IPS-18c (cell line): ENCODE data around the gene KAT14.
A peak's percentile ranks its signal among the peaks of the same experiment; 100 is the strongest.
"Not testable (repeated sequence)": the region's sequence is repeated elsewhere in the genome, so short reads cannot be mapped to it uniquely, and the experiment has no call there.

ENCODE experiments used
- H3K4me3 ChIP-seq: 2 replicates; pipeline ENCODE4 v1.7.0; 2013; ENCODE audit warnings: low read depth, mild to moderate bottlenecking, low read length, moderate library complexity; ENCODE audit not compliant: insufficient read depth
- H3K9me3 ChIP-seq: one replicate; pipeline ENCODE4 v1.6.1; 2013; ENCODE audit warnings: mild to moderate bottlenecking, low read length, moderate library complexity; ENCODE audit not compliant: control insufficient read depth, insufficient read depth

The KAT14 gene, protein sequence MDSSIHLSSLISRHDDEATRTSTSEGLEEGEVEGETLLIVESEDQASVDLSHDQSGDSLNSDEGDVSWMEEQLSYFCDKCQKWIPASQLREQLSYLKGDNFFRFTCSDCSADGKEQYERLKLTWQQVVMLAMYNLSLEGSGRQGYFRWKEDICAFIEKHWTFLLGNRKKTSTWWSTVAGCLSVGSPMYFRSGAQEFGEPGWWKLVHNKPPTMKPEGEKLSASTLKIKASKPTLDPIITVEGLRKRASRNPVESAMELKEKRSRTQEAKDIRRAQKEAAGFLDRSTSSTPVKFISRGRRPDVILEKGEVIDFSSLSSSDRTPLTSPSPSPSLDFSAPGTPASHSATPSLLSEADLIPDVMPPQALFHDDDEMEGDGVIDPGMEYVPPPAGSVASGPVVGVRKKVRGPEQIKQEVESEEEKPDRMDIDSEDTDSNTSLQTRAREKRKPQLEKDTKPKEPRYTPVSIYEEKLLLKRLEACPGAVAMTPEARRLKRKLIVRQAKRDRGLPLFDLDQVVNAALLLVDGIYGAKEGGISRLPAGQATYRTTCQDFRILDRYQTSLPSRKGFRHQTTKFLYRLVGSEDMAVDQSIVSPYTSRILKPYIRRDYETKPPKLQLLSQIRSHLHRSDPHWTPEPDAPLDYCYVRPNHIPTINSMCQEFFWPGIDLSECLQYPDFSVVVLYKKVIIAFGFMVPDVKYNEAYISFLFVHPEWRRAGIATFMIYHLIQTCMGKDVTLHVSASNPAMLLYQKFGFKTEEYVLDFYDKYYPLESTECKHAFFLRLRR

DNA sequence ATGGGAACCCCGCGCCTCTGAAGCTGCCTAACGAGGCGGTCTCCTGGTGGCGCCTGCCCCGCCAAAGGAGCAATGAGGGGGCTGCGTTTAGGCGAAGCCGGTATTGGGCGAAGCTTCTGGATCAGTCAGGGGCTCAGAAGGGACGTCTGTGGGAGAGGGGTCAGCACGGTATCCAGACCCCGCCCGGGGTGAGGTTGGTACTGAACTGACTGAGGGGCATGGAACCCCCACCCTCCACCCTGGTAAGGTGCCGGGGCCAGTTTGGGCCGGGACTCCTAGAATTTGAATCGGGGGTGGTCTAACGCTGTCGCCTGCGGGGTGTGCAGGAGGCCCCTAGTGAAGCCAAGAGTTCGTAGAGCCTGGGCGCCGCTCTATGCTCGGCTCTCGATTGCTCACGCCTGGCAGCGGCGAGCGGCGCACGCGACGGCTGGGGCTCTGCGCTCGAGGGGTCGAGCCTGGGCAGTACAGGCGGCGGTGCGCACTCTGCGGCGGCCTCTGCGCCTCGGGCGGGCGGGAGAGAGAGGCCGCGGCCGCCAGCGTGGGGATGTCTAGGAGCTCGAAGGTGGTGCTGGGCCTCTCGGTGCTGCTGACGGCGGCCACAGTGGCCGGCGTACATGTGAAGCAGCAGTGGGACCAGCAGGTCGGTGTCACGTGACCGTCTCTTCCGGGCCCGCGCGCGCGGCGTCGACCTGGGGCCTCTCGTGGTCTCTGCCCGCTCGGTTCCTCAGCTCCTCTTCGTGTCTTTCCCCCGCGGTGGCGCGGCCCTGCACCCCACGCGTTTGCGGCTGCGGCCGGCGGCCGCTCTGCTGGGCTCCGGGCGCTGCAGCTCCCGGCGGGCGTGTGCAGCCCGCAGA is at the start of gene KAT14, which contains the start of gene PET117:
Gene KAT14 (plus strand): TSS at position 452 of the 854 bp plus-strand sequence. CDS start 4,798 bp downstream, outside the sequence.
Gene PET117 (plus strand): TSS at position 452 of the 854 bp plus-strand sequence. CDS start 93 bp downstream, at position 545.
- H3K4me3 ChIP-seq, result peak within 1 kb of the TSS; percentile 97

DNA sequence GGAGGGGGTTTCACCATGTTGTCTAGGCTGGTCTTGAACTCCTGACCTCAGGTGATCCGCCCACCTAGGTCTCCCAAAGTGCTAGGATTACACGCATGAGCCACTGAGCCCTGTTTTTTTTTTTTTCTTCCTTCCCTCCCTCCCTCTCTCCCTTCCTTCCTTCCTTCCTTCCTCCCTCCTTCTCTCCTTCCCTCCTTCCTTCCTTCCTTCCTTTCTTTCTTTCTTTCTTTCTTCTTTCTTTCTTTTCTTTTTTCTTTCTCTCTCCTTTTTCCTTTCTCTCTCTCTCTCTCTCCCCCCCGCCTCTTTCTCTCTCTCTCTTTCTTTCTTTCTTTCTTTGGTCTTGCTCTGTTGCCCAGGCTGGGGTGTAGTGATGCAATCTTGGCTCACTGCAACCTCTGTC is 49.4 kb upstream of the KAT14 start:
- H3K4me3 ChIP-seq, H3K9me3 ChIP-seq: not testable (repeated sequence)

More for the DNA sequence above, at the start of gene KAT14, which contains the start of gene PET117:
- no peaks in the 10 kb centered on the region for H3K9me3 ChIP-seq

DNA sequence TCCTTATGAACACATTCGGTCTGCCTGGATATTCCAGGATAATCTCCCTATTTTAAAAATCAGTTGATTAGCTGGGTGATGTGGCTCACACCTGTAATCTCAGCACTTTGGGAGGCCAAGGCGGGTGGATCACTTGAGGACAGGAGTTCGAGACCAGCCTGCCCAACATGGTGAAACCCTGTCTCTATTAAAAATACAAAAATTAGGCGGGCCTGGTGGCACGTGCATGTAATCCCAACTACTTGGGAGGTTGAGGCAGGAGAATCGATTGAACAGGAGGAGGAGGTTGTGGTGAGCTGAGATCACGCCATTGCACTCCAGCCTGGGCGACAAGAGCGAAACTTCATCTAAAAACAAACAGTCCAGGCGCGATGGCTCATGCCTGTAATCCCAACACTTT is 48.8 kb upstream of the KAT14 start:
- H3K9me3 ChIP-seq, result not testable (repeated sequence)

DNA sequence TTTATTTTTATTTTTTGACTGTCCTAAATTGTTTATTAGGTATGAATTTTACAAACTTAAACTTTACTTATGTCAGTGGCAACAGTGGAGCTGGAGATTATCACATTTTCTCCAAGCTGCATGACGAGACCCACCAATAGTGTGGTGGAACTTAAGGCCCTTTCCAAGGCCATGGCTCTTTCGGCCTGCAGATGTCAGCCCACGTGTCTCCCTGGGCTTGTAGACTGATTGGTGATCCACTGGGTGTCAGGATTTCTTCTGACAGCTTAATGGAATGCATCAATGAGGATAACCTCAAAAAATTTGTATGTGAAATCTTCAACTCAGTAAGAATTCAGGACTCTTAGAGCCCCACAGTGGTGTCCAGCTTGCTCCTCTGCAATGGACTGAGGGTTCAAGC is 47.6 kb upstream of the KAT14 start:
- Histone ChIP-seq H3K9me3 (no peaks in the 10 kb centered on the region), H3K4me3 (no peak overlapping the region)

More for the DNA sequence above, 48.8 kb upstream of the KAT14 start:
- not testable (repeated sequence) for H3K4me3 ChIP-seq

DNA sequence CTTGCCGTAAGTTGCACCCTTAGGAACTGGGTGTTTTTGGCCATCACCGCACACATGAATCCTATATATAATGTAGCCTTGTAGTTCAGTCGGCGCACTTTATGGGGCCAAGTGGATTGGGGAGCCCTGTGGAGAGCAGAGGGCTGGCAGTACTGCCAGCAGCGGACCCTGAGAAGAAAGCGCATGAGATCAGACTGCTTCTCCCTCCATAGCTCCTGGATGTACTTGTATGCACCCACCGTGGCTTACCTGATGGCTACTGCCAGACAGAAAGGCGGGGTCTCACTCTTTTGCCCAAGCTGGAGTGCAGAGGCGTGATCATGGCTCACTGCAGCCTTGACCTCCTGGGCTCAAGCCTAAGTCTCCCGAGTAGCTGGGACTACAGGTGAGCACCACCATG is 47.2 kb upstream of the KAT14 start:
- Histone ChIP-seq H3K9me3 (no peaks in the 10 kb centered on the region), H3K4me3 (no peak overlapping the region)

DNA sequence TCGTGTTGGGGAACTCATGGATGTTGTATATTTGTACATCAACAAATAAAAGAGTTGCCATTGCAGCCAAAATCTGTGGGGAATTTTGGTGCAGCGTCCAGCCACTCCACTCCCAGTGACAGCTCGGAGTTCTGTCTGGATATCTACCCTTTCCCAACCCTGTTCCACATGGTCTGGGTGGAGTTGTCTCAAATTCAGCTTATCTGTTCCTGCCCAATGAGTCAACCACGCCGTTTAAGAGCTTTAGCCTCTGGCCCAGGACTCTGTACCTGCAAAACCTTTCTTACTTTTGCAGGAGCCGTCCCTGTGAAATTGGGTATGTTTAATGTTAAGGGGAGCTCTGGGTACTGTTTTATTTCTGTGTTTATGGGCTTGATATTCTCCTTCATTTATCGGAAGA is 46.0 kb upstream of the KAT14 start:
- Histone ChIP-seq H3K4me3 (no peak overlapping the region), H3K9me3 (no peaks in the 10 kb centered on the region)

DNA sequence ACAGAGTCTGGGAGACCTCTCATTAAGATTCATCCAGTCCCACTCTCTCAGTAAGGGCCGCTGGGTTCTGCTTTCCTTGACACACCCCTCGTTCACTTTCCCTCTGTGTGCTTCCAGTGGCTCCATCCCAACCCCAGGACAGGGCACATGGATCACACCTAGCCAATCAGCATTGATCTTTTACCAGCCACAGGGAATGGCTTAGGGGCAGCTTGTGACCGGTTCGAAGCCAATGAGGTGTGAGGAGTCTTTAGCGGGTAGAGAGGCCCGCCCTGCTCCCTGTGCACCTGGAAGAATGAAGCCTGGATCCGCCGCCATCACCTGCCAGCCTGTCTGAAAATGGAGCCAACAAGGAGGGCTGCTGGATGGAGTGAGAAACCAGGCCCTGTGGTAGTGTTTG is 44.8 kb upstream of the KAT14 start:
- no peaks in the 10 kb centered on the region for H3K9me3 ChIP-seq
- no peak overlapping the region for H3K4me3 ChIP-seq

DNA sequence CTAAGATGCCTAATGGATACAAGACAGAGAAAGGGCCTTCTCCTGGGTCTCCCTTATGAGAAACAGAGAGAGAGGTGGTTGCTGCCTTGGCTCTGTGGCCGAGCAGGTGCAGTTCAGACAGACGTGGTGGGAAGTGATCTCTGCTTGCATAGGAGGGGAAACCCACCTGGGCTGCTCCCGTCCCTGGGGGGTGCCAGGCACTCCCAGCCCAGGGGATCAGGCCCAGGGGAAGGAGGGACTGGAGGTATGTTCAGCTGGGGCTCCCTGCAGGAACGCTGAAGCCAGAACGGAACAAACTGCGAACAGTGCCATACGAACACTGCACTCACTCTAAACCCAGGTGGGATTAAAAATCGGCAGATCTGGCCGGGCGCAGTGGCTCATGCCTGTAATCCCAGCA is 44.3 kb upstream of the KAT14 start:
- no peaks in the 10 kb centered on the region for H3K9me3 ChIP-seq
- no peak overlapping the region for H3K4me3 ChIP-seq

DNA sequence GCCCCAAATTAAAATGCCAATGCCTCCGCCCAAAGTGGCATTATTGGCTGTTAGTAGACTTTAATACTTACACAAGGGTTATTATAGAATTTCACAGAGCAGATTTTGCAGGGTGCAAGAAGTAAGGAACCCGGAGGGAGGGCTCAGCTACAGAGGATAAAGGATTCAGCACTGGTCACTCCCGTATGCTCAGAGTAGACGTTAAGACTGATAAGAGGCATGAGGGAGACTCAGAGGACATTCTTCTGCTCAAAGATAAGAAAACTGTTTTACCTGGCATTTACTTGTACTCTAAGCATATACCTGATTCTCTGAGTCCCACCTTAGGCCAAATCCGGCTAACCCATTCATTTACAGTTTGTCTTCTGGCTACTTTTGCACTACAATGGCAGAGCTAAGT is 43.5 kb upstream of the KAT14 start:
- Histone ChIP-seq H3K4me3 (no peak overlapping the region), H3K9me3 (no peaks in the 10 kb centered on the region)

DNA sequence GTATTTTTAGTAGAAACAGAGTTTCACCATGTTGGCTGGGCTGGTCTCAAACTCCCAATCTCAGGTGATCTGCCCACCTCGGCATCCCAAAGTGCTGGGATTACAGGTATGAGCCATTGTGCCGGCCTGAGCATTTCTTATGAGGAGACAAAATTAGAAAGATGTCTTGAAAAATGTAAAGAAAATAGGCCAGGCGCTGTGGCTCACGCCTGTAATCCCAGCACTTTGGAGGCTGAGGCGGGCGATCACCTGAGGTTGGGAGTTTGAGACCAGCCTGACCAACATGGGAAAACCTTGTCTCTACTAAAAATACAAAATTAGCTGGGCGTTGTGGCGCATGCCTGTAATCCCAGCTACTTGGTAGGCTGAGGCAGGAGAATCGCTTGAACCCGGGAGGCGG is 37.1 kb upstream of the KAT14 start:
- H3K9me3 ChIP-seq, result not testable (repeated sequence)

DNA sequence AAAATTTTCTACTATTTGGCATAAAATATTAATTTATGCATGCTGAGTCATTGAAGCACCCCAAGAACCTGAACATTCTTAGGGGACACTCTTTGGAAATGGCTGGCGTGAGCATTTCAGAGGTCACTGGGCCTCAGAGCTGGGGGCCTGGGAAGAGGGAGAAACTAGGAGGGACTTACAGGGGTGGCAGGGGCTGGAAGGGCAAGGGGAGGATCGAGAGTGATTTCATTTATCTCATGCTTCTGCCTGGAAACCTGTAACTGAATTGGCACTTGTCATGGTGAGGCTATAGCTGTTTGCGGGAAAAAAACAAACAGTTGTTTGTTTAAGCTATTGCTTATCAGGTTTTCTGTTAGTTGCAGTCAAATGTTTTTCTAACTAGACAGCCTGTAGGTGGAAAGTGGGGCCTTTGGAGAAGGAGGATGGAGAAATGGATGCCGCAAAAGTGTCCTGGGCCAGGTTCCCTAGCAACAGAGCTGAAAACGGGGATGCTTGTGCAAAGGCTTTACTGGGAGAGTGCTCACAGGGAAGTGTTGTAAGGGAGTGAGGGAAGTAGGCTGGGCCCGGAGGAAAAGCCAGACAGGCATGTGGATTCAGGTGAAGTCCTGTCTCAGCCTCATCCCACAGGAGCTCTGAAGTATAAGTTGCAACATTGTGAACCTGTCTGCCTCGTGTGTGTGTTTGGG is 36.4 kb upstream of the KAT14 start:
- H3K4me3 ChIP-seq, result no peak overlapping the region
- H3K9me3 ChIP-seq, result no peaks in the 10 kb centered on the region

More for the DNA sequence above, 37.1 kb upstream of the KAT14 start:
- not testable (repeated sequence) for H3K4me3 ChIP-seq

DNA sequence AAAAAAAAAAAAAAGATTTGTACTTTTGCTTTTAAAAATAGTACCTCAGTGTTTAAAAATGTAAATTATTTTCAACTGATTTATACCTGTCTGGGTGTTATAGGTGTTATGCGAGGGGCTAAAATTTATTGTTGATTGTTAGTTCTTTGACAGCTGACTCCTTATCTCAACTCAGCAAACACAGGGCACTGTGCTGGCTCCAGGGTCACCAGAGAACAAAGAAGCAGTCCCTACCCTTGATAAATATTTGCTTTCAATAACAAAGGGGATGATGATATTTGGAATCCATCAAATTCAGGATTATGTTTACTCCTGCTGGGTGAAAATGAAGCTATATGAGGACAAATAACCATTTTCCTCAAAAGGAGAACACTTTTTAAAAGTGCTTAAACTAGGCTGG is 34.2 kb upstream of the KAT14 start:
- no peaks in the 10 kb centered on the region for H3K9me3 ChIP-seq
- H3K4me3 ChIP-seq, result no peak overlapping the region

DNA sequence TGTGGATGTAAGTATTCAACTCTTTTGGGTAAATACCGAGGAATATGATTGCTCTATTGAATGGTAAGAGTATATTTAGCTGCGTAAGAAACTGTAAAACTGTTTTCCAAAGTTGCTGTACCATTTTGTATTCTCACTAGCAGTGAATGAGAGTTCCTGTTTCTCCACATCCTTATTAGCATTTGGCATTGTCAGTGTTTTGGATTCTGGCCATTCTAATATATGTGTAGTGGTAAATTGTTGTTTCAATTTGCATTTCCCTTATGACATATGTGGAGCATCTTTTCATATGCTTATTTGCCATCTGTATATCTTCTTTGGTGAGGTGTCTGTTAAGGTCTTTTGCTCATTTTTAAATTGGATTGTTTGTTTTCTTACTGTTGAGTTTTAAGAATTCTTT is 29.3 kb upstream of the KAT14 start:
- H3K9me3 ChIP-seq, result no peaks in the 10 kb centered on the region
- no peak overlapping the region for H3K4me3 ChIP-seq

DNA sequence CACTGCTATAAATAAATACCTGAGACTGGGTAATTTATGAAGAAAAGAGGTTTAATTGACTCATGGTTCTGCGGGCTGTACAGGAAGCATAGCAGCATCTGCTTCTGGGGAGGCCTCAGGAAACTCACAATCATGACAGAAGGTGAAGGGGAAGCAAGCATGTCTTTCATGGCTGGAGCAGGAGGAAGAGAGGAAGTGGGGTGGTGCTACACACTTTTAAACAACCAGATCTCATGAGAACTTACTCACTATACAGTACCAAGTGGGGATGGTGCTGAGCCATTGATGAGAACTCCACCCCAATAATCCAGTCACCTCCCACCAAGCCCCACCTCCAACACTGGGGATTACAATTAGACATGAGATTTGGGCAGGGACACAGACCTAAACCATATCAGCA is 9.1 kb upstream of the KAT14 start:
- not testable (repeated sequence) for H3K9me3 ChIP-seq, H3K4me3 ChIP-seq

DNA sequence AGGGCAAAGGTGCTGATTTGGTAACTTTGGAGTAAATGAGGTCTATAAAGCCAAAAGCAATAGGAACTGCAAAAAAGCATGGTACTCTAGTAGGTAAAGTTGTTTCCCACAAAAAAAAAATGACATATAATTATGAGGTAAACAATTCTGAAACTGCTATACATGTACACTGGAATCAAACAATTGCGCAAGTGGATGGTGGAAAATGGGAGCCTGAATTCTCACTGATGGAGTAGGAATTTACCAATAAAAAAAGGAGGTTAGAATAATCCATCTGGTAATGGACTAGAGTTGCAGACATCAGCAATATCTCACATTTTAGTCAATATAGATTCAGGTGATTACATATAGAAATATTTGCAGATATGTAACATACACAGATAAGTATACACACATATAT is 5.0 kb upstream of the KAT14 start:
- Histone ChIP-seq H3K9me3 (no peaks in the 10 kb centered on the region), H3K4me3 (no peak overlapping the region)

DNA sequence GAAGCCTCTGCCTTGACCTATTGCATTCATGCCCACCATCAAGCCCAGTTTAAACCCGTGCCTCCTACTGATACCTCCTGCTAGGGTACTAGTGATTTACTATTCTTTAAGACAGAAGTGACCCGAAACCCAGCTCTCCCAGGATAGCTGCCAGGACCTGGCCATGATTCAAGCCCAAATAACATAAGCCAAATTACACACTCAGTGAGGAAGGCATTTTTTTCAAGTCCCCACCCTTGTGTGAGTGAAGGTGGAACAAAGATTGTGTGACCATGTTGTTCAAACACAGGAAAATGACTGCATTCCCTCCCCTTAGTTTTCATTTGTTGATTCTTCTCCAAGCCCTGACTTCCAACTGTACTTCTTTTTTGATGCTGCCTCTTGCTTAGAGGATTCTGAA is 3.7 kb upstream of the KAT14 start:
- Histone ChIP-seq H3K4me3 (no peak overlapping the region), H3K9me3 (no peaks in the 10 kb centered on the region)

DNA sequence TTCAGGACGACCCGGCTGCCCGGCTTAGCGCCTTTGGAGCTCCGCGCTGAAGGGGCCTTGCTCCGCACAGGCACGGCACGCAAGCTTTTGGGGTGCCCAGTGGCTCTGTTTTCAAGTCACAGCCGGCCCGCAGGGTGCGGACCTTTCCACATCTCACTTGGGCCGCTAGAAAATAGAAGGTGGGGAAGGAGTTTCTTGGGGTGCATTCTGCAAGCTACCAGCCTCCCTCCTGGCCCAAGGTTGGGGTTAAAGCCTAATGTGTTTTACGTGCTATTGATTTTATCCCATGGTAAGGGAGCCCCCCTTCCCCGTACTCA is 561 bp downstream of the KAT14 start:
- Histone ChIP-seq H3K4me3 (peak overlapping the region; percentile 97), H3K9me3 (no peaks in the 10 kb centered on the region)
